ENCODE data around the gene GRIK4.
A peak's percentile ranks its signal among the peaks of the same experiment; 100 is the strongest.
"Not testable (repeated sequence)": the region's sequence is repeated elsewhere in the genome, so short reads cannot be mapped to it uniquely, and the experiment has no call there.

The GRIK4 gene

DNA sequence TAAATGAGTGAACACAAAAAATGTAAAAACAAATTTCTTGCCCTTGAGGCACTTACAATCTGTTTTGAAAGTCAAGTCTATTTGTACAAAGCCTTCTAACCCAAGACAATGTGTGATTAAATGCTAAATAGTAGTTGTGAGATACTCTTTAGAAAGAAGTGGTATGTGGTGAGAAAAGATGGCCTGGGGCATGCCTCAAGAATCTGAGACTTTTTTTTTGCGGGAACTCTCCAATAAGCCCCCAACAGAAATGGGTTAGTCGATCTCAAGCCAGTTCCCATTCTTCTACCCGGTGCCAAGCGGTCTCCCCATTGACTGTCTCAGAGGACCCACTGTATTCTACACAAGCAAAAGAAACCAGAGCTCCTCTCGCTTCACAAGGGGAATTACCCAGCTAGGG, 485.4 kb downstream of the GRIK4 start:
- DNase-seq (ENCODE audit: low spot score): no peak

- no peak for DNase-seq (ENCODE audit: low spot score)
Observed at GRCh38 chr11:120998581-120998980, 487.0 kb downstream of the GRIK4 start.

- DNase-seq (ENCODE audit: low spot score): no peak
Observed at GRCh38 chr11:121004206-121004840, 492.8 kb downstream of the GRIK4 start.

DNA sequence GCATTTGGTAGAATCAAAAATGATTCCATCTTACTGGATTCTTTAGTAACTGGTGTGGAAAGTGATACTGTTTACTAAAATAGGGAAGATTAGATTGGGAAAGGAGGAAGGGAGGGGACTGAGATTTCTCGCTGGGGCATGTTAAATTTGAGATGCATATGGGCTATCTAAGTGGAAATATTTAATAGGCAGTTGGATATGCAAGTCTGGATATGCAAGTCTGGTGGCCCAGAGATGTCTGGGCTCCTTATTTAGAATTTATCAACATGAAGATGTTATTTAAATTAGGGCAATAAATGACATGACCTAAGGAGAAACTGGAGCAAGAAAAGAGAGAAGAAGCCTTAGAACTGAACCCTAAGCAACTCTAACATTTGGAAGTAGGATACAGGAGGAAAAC, 495.4 kb downstream of the GRIK4 start:
- DNase-seq (ENCODE audit: low spot score): no peak

GRCh38 chr11:121008551-121008950, 497.0 kb downstream of the GRIK4 start:
- no peak for DNase-seq (ENCODE audit: low spot score)

GRCh38 chr11:121012091-121012490, 500.5 kb downstream of the GRIK4 start:
- DNase-seq (ENCODE audit: low spot score): no peak

DNA sequence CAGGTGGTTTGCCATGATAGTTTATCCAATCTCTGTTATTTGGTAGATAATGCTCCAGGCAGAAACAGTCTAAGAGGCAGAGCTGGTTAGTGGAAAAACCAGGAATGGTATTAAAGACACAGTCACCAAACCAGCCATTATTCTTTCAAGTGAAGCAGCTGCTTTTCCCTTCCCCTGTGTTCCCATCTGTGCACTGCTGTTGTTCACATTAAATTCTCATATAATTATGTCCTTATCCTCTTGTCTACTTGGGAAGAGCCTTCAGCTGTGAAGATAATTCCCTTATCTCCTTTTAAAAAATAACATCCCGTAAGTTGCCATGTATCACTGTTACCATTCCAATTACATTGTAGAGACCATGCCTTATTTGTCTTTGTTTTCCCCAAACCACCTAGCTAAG, 507.2 kb downstream of the GRIK4 start:
- DNase-seq (ENCODE audit: low spot score): no peak

DNA sequence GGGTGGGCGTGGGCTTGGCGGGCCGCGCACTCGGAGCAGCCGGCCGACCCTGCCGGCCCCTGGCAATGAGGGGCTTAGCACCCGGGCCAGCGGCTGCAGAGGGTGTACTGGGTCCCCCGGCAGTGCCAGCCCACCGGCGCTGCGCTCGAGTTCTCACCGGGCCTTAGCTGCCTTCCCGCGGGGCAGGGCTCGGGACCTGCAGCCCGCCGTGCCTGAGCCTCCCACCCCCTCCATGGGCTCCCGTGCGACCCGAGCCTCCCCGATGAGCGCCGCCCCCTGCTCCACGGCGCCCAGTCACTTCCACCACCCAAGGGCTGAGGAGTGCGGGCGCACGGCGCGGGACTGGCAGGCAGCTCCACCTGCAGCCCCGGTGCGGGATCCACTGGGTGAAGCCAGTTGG, 510.2 kb downstream of the GRIK4 start:
- not testable (repeated sequence) for DNase-seq (ENCODE audit: low spot score)

DNA sequence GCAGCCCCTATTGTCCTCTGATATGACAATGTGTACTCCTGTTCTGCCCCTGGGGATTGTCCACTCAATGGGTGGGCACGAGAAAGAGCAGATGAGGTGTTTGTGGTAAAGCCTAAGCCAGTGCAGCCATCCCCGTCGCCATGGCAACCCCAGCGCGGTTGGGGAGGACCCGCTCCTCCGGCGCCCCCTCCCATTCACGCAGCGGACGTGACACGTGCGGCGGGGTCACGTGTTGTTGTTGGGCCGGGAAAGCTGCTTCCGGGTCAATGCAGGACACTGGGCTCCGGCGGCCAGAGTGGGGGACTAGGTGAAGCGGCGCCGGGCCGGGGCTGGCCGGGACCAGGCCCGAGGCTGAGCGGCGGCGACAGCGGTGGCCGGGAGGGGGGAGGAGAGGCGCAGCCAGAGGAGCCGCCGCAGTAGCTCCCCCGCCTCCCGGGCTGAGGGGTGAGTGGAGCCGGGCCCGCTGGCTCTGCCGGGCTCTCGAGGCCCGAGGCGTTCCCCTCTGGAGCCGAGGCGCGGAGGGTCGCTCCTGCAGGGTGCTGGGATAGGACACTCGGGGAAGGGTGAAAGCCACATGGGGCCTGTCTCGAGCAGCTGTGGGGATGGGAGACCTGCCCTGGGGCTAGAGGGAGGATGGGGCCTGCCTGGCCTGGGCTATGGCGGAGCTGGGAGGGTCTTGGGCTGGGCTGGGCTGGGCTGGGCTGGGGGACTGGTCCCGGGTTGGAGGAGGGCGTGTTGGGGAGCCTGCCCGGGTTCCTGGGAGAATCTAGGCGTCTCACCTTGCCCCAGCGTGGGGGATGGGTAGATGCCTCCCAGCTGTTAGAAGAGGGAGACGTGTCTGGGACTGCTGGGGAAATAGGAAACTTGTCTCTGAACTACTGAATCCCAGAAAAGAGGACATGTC, 512.6 kb downstream of the GRIK4 start, which contains the start of gene TBCEL:
TSS of gene TBCEL (plus strand) at position 255 of the 904 bp plus-strand sequence. CDS start 21,589 bp downstream, outside the sequence.
- DNase-seq (ENCODE audit: low spot score): peak; percentile 69

GRCh38 chr11:121024989-121025388, 513.4 kb downstream of the GRIK4 start:
- DNase-seq (ENCODE audit: low spot score): peak; percentile 66

- no peak for DNase-seq (ENCODE audit: low spot score)
Observed at GRCh38 chr11:121029153-121029552, 517.6 kb downstream of the GRIK4 start.

GRCh38 chr11:121029813-121030445, 518.4 kb downstream of the GRIK4 start:
- no peak for DNase-seq (ENCODE audit: low spot score)

DNA sequence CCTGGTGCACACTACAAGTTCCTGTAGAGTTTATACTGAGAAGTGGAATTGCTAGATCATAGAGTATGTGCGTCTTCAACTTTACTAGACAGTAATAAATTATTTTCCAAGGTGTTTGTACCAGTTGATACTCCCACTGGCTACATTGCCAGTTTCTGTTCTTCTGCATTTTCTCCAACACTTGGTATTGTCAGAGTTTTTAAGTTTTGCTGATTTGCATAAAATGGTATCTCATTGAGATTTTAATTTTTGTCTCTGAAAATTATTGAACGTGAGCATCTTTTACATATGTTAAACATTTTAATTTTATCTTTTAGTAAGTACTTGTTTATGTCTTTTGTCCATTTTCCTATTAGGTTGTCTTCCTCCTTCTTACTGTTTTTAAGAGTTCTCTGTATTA, 519.6 kb downstream of the GRIK4 start:
- no peak for DNase-seq (ENCODE audit: low spot score)

DNA sequence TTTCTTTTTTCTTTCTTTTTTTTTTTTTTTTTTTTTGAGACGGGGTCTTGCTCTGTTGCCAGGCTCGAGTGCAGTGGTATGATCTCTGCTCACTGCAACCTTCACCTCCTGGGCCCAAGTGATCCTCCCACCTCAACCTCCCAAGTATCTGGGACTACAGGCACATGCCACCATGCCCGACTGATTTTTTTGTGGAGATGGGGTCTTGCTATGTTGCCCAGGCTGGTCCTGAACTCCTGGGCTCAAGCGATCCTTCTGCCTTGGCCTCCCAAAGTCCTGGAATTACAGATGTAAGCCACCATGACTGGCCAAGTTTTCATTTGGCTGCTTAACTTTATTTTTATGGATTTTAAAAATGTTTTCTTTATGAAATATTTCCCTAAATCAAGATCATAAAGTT, 520.1 kb downstream of the GRIK4 start:
- DNase-seq (ENCODE audit: low spot score): not testable (repeated sequence)

DNA sequence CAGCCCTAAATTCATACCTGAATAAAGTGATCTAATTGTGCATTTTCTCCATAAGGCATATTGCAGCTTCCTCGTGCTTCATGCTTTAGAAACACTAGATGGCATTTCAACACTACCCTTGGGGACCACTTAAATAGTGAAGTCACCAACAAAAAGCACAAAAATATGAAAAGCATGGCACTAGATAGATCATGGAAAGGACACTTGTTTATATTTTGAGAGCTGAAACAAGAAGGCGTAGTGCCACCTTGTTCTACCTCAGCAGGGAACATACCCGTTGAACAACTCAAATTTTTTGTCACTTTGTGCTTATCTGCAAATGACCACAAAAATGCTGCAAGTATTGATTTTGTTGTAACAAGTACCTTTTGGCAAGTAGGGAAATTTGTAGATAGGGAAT, 521.0 kb downstream of the GRIK4 start:
- DNase-seq (ENCODE audit: low spot score): peak; percentile 69

GRCh38 chr11:121033635-121034034, 522.1 kb downstream of the GRIK4 start:
- DNase-seq (ENCODE audit: low spot score): no peak

GRCh38 chr11:121035169-121035755, 523.7 kb downstream of the GRIK4 start:
- peak; percentile 57 for DNase-seq (ENCODE audit: low spot score)

DNA sequence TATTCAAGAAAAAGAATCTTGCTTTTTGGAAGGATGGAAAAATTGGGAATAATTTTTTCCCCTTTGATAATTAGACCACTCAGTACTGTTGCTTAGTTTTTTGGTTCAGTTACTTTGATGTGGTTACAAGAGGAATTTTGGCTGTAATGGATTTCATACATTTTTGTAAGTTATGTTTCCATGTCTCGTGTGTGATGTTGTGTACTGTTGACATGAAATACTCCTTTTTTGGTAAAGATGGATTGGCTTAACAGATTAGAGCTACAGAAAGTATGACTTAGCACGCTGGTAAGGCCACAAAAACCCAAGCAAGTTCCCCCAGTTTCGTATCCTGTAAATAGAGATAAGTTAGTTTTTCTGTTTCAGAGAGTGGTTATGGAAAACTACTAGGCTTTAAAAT, 524.2 kb downstream of the GRIK4 start:
- peak; percentile 79 for DNase-seq (ENCODE audit: low spot score)

GRCh38 chr11:121037016-121037415, 525.5 kb downstream of the GRIK4 start:
- DNase-seq (ENCODE audit: low spot score): peak; percentile 82
